Astrocyte of the spinal cord (primary cell): ENCODE measurements around the gene DOCK2.

Source experiments
- DNase-seq: peaks from one replicate; pipeline ENCODE4 v3.0.0; 2011; ENCODE audit warnings: low read depth, low spot score
- H3K4me3 ChIP-seq: 2 replicates; pipeline ENCODE4 v1.5.1; 2011; ENCODE audit warnings: low read depth, mild to moderate bottlenecking, low read length, moderate library complexity
- in situ Hi-C: cut with HindIII; loops from 2 replicates; pipeline ENCODE4 v1.10.0; 2017; ENCODE audit warnings: low sequenced_read_pairs
- TF ChIP-seq, protein P1 (sequence below): IDR thresholded peaks from 2 replicates; pipeline ENCODE4 v1.5.1; 2012; ENCODE audit warnings: low read depth, mild to moderate bottlenecking, low read length, inconsistent platforms

DOCK2 gene

DNA sequence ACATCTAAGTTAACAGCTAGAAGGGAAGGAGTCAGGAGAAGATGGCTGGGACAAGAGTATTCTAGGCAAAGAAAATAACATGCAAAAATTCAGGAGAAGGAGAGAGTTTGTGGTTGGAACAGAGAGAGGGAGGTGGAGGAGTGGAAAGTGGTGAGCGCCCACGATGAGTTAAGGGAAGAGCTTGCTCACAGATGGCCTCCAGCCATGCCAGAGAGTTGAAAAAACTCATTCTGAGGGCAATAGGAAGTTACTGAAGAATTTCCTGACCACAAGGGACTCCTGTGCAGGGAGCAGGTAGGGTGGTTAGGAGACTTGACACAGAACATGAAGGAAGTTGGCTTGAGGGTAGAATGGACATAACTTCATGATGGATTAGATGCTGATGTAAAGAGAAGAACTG, 159.7 kb downstream of the DOCK2 start:
- TF ChIP-seq, protein P1, sequence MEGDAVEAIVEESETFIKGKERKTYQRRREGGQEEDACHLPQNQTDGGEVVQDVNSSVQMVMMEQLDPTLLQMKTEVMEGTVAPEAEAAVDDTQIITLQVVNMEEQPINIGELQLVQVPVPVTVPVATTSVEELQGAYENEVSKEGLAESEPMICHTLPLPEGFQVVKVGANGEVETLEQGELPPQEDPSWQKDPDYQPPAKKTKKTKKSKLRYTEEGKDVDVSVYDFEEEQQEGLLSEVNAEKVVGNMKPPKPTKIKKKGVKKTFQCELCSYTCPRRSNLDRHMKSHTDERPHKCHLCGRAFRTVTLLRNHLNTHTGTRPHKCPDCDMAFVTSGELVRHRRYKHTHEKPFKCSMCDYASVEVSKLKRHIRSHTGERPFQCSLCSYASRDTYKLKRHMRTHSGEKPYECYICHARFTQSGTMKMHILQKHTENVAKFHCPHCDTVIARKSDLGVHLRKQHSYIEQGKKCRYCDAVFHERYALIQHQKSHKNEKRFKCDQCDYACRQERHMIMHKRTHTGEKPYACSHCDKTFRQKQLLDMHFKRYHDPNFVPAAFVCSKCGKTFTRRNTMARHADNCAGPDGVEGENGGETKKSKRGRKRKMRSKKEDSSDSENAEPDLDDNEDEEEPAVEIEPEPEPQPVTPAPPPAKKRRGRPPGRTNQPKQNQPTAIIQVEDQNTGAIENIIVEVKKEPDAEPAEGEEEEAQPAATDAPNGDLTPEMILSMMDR: no peak
- no peak overlapping the region for H3K4me3 ChIP-seq
- in situ Hi-C loops: no loop called here
- DNase-seq: peak; percentile 32

DNA sequence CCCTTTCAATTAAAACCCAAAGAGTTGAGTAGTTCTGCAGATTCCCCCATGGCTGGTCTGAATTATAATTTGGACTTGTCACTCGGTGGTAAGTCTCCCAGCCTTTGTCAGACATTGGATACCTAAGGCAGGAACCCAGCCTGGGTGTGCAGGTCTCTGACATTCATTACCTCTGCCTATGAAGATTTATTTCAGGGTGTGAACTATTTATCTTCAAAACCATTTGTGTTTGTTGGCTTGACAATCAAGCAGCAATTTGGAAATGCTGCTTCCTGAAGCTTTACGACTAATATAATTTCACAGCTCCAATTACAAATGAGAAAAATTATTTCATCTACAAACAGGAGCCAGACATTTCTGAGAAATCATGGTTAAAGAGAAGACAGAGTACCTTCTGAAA, 160.5 kb downstream of the DOCK2 start:
- DNase-seq: no peak
- H3K4me3 ChIP-seq: no peak overlapping the region
- TF ChIP-seq, protein P1: no peak
- in situ Hi-C loops: no loop called here

DNA sequence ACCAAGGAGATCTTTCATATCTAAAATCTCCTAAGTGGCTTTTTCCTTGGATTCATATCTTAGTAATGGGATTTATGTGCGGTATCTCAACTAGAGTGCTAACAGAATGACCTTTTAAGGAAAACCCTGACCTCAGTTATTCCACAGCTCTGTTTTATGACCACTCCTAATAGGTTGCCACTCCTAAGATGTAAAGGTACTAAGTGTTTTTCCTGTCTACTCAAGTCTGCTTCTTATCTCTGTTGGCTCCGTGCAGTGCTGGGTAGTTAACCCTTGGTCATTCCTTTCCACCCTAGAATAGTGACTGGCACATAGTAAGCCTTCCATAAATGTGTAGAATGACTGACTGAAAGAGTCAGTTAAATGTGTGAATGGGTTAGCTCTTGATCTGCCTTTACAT, 161.4 kb downstream of the DOCK2 start:
- DNase-seq: no peak
- TF ChIP-seq, protein P1: no peak
- H3K4me3 ChIP-seq: no peak overlapping the region
- in situ Hi-C loops: no loop called here

DNA sequence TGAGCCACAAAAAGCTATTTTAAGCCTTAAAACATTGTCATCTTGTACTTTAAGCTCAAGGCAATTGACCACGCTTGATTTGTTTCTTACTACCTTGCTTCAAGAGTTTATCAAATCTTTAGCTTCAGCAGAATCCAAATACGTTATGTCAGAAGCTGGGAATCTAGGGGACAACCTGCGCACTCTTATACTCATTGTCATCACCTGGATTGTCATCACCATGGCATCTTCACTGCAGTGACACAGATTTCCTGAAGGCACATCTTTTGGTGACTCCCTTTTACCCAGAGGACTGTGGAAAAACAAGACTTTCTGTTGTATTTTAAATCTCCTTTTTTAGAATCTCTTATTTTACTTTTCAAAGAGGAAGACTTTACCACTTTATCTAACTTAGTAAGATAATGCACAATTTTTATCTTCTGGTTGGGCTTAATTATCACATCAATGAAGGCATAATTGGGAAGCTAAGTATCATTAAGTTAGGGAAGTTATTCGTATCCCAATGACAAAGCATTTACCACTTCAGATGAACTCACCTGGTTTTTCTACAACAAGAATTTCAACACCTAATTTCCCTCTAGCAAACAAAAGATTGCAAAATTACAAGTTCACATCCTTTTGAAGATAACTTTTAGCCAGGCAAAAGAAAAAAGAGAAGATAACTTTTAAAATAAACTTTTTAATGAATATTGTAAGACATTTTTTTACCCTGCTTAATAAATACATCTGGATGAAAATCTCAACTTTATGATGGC, 162.0 kb downstream of the DOCK2 start:
- in situ Hi-C loops: no loop called here
- DNase-seq: no peak
- TF ChIP-seq, protein P1: no peak
- no peak overlapping the region for H3K4me3 ChIP-seq

DNA sequence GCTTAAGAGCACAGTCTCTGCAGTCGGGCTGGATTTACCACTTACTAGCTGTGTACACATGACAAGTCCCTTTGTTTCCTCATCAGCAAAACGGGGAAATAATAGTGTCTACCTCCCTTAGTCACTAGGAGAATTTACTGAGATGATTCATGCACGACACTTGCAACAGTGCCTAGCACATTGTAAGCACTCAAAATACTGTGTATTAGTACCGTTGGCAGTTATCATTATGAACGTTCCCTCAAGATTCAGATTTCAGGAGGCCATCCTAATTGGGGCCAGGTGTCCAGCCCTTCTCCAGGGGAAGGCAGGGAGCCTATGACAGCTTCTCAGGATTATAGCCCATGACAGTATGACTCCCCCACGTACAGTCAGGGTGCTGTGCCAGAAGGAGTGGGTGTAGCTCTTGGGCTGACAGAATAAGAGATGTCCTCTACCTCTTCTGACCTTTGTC, 164.3 kb downstream of the DOCK2 start:
- TF ChIP-seq, protein P1: no peak
- peak; percentile 15 for DNase-seq
- H3K4me3 ChIP-seq: no peak overlapping the region
- in situ Hi-C loops: no loop called here

DNA sequence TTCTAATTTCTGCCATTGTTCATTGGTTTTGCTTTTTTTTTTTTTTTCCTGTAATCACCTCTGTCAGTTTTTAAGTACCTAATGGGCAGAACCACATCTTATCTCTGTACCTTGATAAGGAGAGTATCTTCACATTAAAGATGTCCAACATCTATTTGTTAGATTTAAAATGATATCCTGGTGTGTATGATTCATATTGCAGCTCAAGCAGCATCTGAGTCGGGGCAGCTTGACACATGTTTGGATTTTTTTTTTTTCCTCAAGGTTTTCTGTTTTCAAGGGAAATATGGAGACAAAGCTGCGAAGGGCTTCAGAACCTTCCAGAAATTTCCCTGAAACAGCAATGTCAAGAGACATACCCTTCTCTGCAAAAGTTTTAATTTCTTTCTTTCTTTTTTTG, 164.7 kb downstream of the DOCK2 start:
- peak; percentile 5 for DNase-seq
- in situ Hi-C loops: no loop called here
- TF ChIP-seq, protein P1: no peak
- H3K4me3 ChIP-seq: no peak overlapping the region
